OCI-LY1 (cell line): ENCODE data around the gene TCEA3.

Experiments
- H2AFZ ChIP-seq: fragments of 200-600 bp; sonication (generic), shearing (Covaris generic); 2 replicates; pipeline ENCODE4 v1.6.0; 2014; ENCODE audit warnings: antibody characterized with exemption, mild to moderate bottlenecking, low read length
- H3F3A ChIP-seq: fragments of 200-600 bp; sonication (generic), shearing (Covaris generic); 2 replicates; pipeline ENCODE4 v1.6.0; 2014; ENCODE audit warnings: mild to moderate bottlenecking, antibody characterized with exemption, low read length, moderate library complexity; ENCODE audit not compliant: insufficient read depth
- H3K27ac ChIP-seq: fragments of 200-600 bp; sonication (generic); 2 replicates; pipeline ENCODE4 v1.5.1; 2014; ENCODE audit warnings: low read length, mixed run types, mild to moderate bottlenecking, low read depth; ENCODE audit not compliant: poor library complexity, severe bottlenecking
- H3K27me3 ChIP-seq: fragments of 200-600 bp; sonication (generic); 2 replicates; pipeline ENCODE4 v1.6.0; 2014; ENCODE audit warnings: antibody characterized with exemption, mild to moderate bottlenecking, low read length, moderate library complexity; ENCODE audit not compliant: insufficient read depth
- H3K36me3 ChIP-seq: fragments of 200-600 bp; sonication (generic); 2 replicates; pipeline ENCODE4 v1.6.1; 2014; ENCODE audit warnings: mild to moderate bottlenecking, antibody characterized with exemption, low read length, moderate library complexity, mixed read lengths; ENCODE audit not compliant: insufficient read depth
- H3K4me1 ChIP-seq: fragments of 200-600 bp; sonication (generic); 2 replicates; pipeline ENCODE4 v1.5.1; 2014; ENCODE audit warnings: mild to moderate bottlenecking, low read length, moderate library complexity; ENCODE audit not compliant: insufficient read depth, severe bottlenecking
- H3K4me2 ChIP-seq: fragments of 200-600 bp; sonication (generic), shearing (Covaris generic); 2 replicates; pipeline ENCODE4 v1.6.1; 2014; ENCODE audit warnings: low read length
- H3K4me3 ChIP-seq: fragments of 200-600 bp; sonication (generic); 2 replicates; pipeline ENCODE4 v1.5.1; 2014; ENCODE audit warnings: low read length, low read depth, mild to moderate bottlenecking, mixed read lengths; ENCODE audit not compliant: poor library complexity, severe bottlenecking
- H3K79me2 ChIP-seq: fragments of 200-600 bp; shearing (Covaris generic); 2 replicates; pipeline ENCODE4 v1.6.1; 2016; ENCODE audit warnings: mixed run types, low read length, mixed read lengths; ENCODE audit not compliant: insufficient read depth
- H3K9ac ChIP-seq: fragments of 200-600 bp; sonication (generic), shearing (Covaris generic); 2 replicates; pipeline ENCODE4 v1.6.1; 2014; ENCODE audit warnings: mild to moderate bottlenecking, low read length, mixed read lengths
- H3K9me2 ChIP-seq: fragments of 200-600 bp; sonication (generic), shearing (Covaris generic); 2 replicates; pipeline ENCODE4 v1.6.1; 2014; ENCODE audit warnings: low read depth, mild to moderate bottlenecking, low read length, mixed read lengths
- H3K9me3 ChIP-seq: fragments of 200-600 bp; shearing (Covaris generic); 2 replicates; pipeline ENCODE4 v1.6.1; 2014; ENCODE audit warnings: low read length, mixed read lengths
- H4K20me1 ChIP-seq: fragments of 200-600 bp; sonication (generic), shearing (Covaris generic); 2 replicates; pipeline ENCODE4 v1.6.0; 2016; ENCODE audit warnings: mild to moderate bottlenecking, low read length; ENCODE audit not compliant: insufficient read depth
- EZH2 ChIP-seq: fragments of 200-600 bp; sonication (generic), shearing (Covaris generic); IDR thresholded peaks from 2 replicates; pipeline ENCODE4 v1.8.0; 2017; ENCODE audit warnings: borderline replicate concordance, mixed run types, mild to moderate bottlenecking, antibody characterized with exemption, low read length, moderate library complexity, mixed read lengths
- TF ChIP-seq, protein P1 (sequence below): fragments of 200-600 bp; sonication (generic), shearing (Covaris generic); IDR thresholded peaks from 2 replicates; pipeline ENCODE4 v1.5.1; 2017; ENCODE audit warnings: mild to moderate bottlenecking, antibody characterized with exemption, low read length, moderate library complexity, mixed read lengths

Gene TCEA3

GRCh38 chr1:23345920-23346319 is 78.6 kb downstream of the TCEA3 start:
- Histone ChIP-seq H3K4me2 (no peak overlapping the region), H3K4me1 (peaks cover 26% of the 10 kb centered on the region), H3K36me3 (peaks cover 3% of the 10 kb centered on the region; the same call in 1 of the 2 replicates), H3K9me3 (no peaks in the 10 kb centered on the region), H3F3A (no peaks in the 10 kb centered on the region), H2AFZ (no peak overlapping the region), H3K27ac (no peak overlapping the region), H3K4me3 (no peak overlapping the region), H3K9ac (no peak overlapping the region), H3K9me2 (no peaks in the 10 kb centered on the region), H4K20me1 (no peaks in the 10 kb centered on the region), H3K27me3 (no peaks in the 10 kb centered on the region), H3K79me2 (peaks cover 28% of the 10 kb centered on the region)
- TF ChIP-seq, protein P1, sequence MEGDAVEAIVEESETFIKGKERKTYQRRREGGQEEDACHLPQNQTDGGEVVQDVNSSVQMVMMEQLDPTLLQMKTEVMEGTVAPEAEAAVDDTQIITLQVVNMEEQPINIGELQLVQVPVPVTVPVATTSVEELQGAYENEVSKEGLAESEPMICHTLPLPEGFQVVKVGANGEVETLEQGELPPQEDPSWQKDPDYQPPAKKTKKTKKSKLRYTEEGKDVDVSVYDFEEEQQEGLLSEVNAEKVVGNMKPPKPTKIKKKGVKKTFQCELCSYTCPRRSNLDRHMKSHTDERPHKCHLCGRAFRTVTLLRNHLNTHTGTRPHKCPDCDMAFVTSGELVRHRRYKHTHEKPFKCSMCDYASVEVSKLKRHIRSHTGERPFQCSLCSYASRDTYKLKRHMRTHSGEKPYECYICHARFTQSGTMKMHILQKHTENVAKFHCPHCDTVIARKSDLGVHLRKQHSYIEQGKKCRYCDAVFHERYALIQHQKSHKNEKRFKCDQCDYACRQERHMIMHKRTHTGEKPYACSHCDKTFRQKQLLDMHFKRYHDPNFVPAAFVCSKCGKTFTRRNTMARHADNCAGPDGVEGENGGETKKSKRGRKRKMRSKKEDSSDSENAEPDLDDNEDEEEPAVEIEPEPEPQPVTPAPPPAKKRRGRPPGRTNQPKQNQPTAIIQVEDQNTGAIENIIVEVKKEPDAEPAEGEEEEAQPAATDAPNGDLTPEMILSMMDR, result no peak
- no peak for TF ChIP-seq EZH2

DNA sequence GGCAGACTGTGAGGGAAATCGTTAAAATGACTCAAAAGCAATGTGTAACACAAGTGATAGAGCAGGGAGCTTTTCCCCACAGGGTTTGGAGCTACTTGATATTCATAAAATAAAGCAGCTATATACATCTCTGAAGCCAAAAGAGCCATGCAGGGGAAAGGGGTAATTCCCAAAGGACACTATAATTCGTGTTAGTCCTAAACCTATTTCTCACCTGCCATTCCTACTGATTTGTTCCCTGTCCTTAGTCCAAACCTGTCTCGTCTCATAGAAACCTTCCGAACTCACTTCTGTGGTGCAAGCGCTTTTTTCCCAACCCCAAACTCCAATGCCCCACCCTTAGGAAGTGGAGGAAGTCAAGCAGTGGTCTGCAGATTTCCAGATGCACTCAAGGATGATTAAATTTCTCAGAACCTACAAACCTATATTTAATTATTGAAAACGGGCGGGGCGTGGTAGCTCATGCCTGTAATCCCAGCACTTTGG is 79.5 kb downstream of the TCEA3 start:
- TF ChIP-seq, protein P1, result no peak
- no peak for TF ChIP-seq EZH2
- H3K9me3 ChIP-seq, result no peaks in the 10 kb centered on the region
- peak overlapping the region; percentile 83 for H3K4me2 ChIP-seq
- H3K27me3 ChIP-seq, result no peaks in the 10 kb centered on the region
- H3K27ac ChIP-seq, result peak overlapping the region; percentile 24
- H4K20me1 ChIP-seq, result peaks cover 4% of the 10 kb centered on the region; the same call in 1 of the 2 replicates
- peaks cover 12% of the 10 kb centered on the region; the same call in 1 of the 2 replicates for H3K36me3 ChIP-seq
- H2AFZ ChIP-seq, result peak overlapping the region; percentile 76; the same call in 1 of the 2 replicates
- peak overlapping the region; percentile 93 for H3K4me3 ChIP-seq
- peak overlapping the region; percentile 83 for H3K9ac ChIP-seq
- H3K79me2 ChIP-seq, result peaks cover 37% of the 10 kb centered on the region
- H3F3A ChIP-seq, result no peaks in the 10 kb centered on the region
- no peaks in the 10 kb centered on the region for H3K9me2 ChIP-seq
- peaks cover 35% of the 10 kb centered on the region for H3K4me1 ChIP-seq

GRCh38 chr1:23344111-23344986 is 80.2 kb downstream of the TCEA3 start, which contains the start of gene HNRNPR:
Gene HNRNPR (minus strand): TSS chr1:23344284. CDS start chr1:23341008, 3,276 bp downstream.
- peak within 1 kb of the TSS; percentile 76; the same call in 1 of the 2 replicates for H2AFZ ChIP-seq
- H3K27ac ChIP-seq, result peak within 1 kb of the TSS; percentile 70
- H3K79me2 ChIP-seq, result peaks cover 44% of the 10 kb centered on the region
- peaks cover 40% of the 10 kb centered on the region for H3K4me1 ChIP-seq
- H3K9me2 ChIP-seq, result no peaks in the 10 kb centered on the region
- no peak for TF ChIP-seq EZH2
- TF ChIP-seq, protein P1, result no peak
- no peaks in the 10 kb centered on the region for H3K9me3 ChIP-seq
- H3K36me3 ChIP-seq, result peaks cover 16% of the 10 kb centered on the region; the same call in 1 of the 2 replicates
- peaks cover 6% of the 10 kb centered on the region; the same call in 1 of the 2 replicates for H4K20me1 ChIP-seq
- H3K4me3 ChIP-seq, result peak within 1 kb of the TSS; percentile 93
- peak within 1 kb of the TSS; percentile 99 for H3K4me2 ChIP-seq
- H3K9ac ChIP-seq, result peak within 1 kb of the TSS; percentile 94
- no peaks in the 10 kb centered on the region for H3F3A ChIP-seq
- H3K27me3 ChIP-seq, result no peaks in the 10 kb centered on the region
